Endothelial cell of umbilical vein (primary cell): ENCODE results near the gene RAP1GDS1. TPM values are rescaled to one million over a fixed set of nuclear protein-coding genes. Genes with fewer than 3 reads are reported as not detected.

Source experiments
- BruUV-seq: library from RNA; stranded (reverse); fragments of 400-500 nt; replicated peaks from 2 replicates; lab custom pipeline; 2021; lab: Mats Ljungman, UMichigan
- CTCF ChIA-PET: fragments of 300-600, 350-600 bp; sonication (Branson Sonifier 250); formaldehyde crosslinking; loops from one replicate; lab custom pipeline; 2021; ENCODE audit warnings: antibody characterized with exemption, inconsistent platforms; lab: Charles Lee
- POLR2A ChIA-PET: fragments of 300-600, 350-600 bp; sonication (Branson Sonifier 250); formaldehyde crosslinking; loops from one replicate; lab custom pipeline; 2021; ENCODE audit warnings: antibody characterized with exemption, inconsistent platforms; lab: Charles Lee
- DNase-seq: peaks from one replicate; pipeline ENCODE4 v3.0.0-alpha.2; 2011; ENCODE audit warnings: low read depth, low spot score
- FAIRE-seq: peaks from 2 replicates; lab custom pipeline; 2011; peaks lifted over from hg19 to GRCh38; lab: Jason Lieb, UNC
- H2AFZ ChIP-seq: 2 replicates; pipeline ENCODE4 v1.6.0; 2012; ENCODE audit warnings: low read depth, low read length, control low read depth, inconsistent platforms
- H3K27ac ChIP-seq: 2 replicates; pipeline ENCODE4 v1.5.1; 2011; ENCODE audit warnings: low read depth, mild to moderate bottlenecking, control low read depth, low read length, moderate library complexity; ENCODE audit not compliant: insufficient read depth
- H3K27me3 ChIP-seq, 2 experiments: 2 replicates each; pipeline versions ENCODE4 v1.6.0 to v1.6.1; 2011; ENCODE audit warnings: low read length in 2 of 2, mixed read lengths in 1 of 2; ENCODE audit not compliant: control insufficient read depth in 2 of 2, insufficient read depth in 2 of 2
- H3K36me3 ChIP-seq, 2 experiments: 2 replicates in 1 of 2; 3 replicates in 1 of 2; pipeline ENCODE4 v1.5.1; 2011; ENCODE audit warnings: low read length in 2 of 2, mild to moderate bottlenecking in 1 of 2, moderate library complexity in 1 of 2; ENCODE audit not compliant: control insufficient read depth in 2 of 2, insufficient read depth in 2 of 2; ENCODE audit errors: extremely low read depth in 1 of 2
- H3K4me1 ChIP-seq: 3 replicates; pipeline ENCODE4 v1.5.1; 2011; ENCODE audit warnings: mild to moderate bottlenecking, low read length; ENCODE audit not compliant: control insufficient read depth, insufficient read depth; ENCODE audit errors: extremely low read depth
- H3K4me2 ChIP-seq: 2 replicates; pipeline ENCODE4 v1.6.1; 2011; ENCODE audit warnings: low read length, control low read depth, mixed read lengths; ENCODE audit not compliant: insufficient read depth
- H3K4me3 ChIP-seq, 3 experiments: fragments of 200-600 bp in 1 of 3; sonication (generic), shearing (Covaris generic) in 1 of 3; replicated peaks in 1 of 3; 2 replicates each; pipeline ENCODE4 v1.5.1; 2011 to 2016; ENCODE audit warnings: control low read depth in 3 of 3, low read length in 3 of 3, mild to moderate bottlenecking in 2 of 3, inconsistent platforms in 1 of 3, low read depth in 1 of 3, moderate library complexity in 1 of 3; ENCODE audit not compliant: insufficient read depth in 1 of 3
- H3K79me2 ChIP-seq: 2 replicates; pipeline ENCODE4 v1.6.0; 2012; ENCODE audit warnings: low read length, inconsistent platforms; ENCODE audit not compliant: control insufficient read depth, insufficient read depth
- H3K9ac ChIP-seq: replicated peaks from 2 replicates; pipeline ENCODE3; 2011; ENCODE audit warnings: low read length, control low read depth; ENCODE audit not compliant: insufficient read depth; ENCODE audit errors: extremely low read depth
- H3K9me1 ChIP-seq: replicated peaks from 3 replicates; pipeline ENCODE4 v1.6.0; 2011; ENCODE audit warnings: mild to moderate bottlenecking, low read length; ENCODE audit not compliant: control insufficient read depth, insufficient read depth; ENCODE audit errors: extremely low read depth
- H3K9me3 ChIP-seq: replicated peaks from 2 replicates; pipeline ENCODE4 v1.5.1; 2012; ENCODE audit warnings: low read length, inconsistent platforms; ENCODE audit not compliant: control insufficient read depth, insufficient read depth
- H4K20me1 ChIP-seq: replicated peaks from 2 replicates; pipeline ENCODE3; 2011; ENCODE audit warnings: mild to moderate bottlenecking, low read length; ENCODE audit not compliant: control insufficient read depth, insufficient read depth; ENCODE audit errors: extremely low read depth
- CTCF ChIP-seq, 2 donors: IDR thresholded peaks; 1 replicate in 1 of 2; 2 replicates in 1 of 2; pipeline ENCODE4 v1.5.1; 2011; ENCODE audit warnings: low read length in 2 of 2, mild to moderate bottlenecking in 2 of 2, moderate library complexity in 2 of 2, control low read depth in 1 of 2, inconsistent platforms in 1 of 2, low read depth in 1 of 2; ENCODE audit not compliant: insufficient read depth in 1 of 2; ENCODE audit errors: extremely low read depth in 1 of 2
- EZH2 ChIP-seq: IDR thresholded peaks from 2 replicates; pipeline ENCODE4 v1.6.1; 2012; ENCODE audit warnings: borderline replicate concordance, low read depth, mild to moderate bottlenecking, moderate library complexity, low read length, inconsistent platforms; ENCODE audit not compliant: severe bottlenecking
- FOS ChIP-seq: IDR thresholded peaks from 2 replicates; pipeline ENCODE4 v1.6.1; 2011; ENCODE audit warnings: mild to moderate bottlenecking, low read length, moderate library complexity, borderline replicate concordance; ENCODE audit not compliant: insufficient read depth
- GATA2 ChIP-seq: IDR thresholded peaks from 2 replicates; pipeline ENCODE4 v1.7.0; 2011; ENCODE audit warnings: low read depth, mild to moderate bottlenecking, moderate library complexity, mixed read lengths, low read length; ENCODE audit not compliant: insufficient read length, insufficient read depth
- JUN ChIP-seq: IDR thresholded peaks from 2 replicates; pipeline ENCODE4 v1.6.1; 2011; ENCODE audit warnings: borderline replicate concordance, low read depth; ENCODE audit not compliant: insufficient read length, insufficient read depth
- MAX ChIP-seq: IDR thresholded peaks from 2 replicates; pipeline ENCODE4 v1.6.1; 2011; ENCODE audit not compliant: insufficient read depth, insufficient read length
- MYC ChIP-seq: IDR thresholded peaks from one replicate; pipeline ENCODE4 v1.6.1; 2011; ENCODE audit warnings: mild to moderate bottlenecking, low read depth, low read length
- POLR2A ChIP-seq: IDR thresholded peaks from 2 replicates; pipeline ENCODE4 v1.6.1; 2012; ENCODE audit warnings: low read depth, mild to moderate bottlenecking, control low read depth, low read length
- POLR2AphosphoS5 ChIP-seq: IDR thresholded peaks from 2 replicates; pipeline ENCODE4 v1.6.1; 2012; ENCODE audit warnings: low read depth, mild to moderate bottlenecking, control low read depth, low read length, moderate library complexity; ENCODE audit not compliant: insufficient read depth
- dilution Hi-C: fragments of 300-500 bp; cut with MboI; formaldehyde crosslinking; loops from one replicate; pipeline ENCODE4 v1.15.0; 2019; ENCODE audit warnings: low sequenced_read_pairs; ENCODE audit not compliant: extremely low pct_ligation_motif_present
- intact Hi-C: fragments of 100-400 bp; cut with micrococcal nuclease; formaldehyde crosslinking; loops from one replicate; pipeline ENCODE4 v1.10.0; 2022
- polyA plus RNA-seq, 4 experiments: library from polyadenylated mRNA; depleted of rRNA in 3 of 4; stranded (reverse) in 3 of 4; unstranded in 1 of 4; fragments of >200 nt; gene quantifications; 2 replicates each; pipeline versions ENCODE4 v1.2.1 to v1.2.3, GENCODE V29; 2011 to 2012; ENCODE audit warnings: missing spikeins in 1 of 4
- total RNA-seq: library from RNA; stranded (reverse); gene quantifications from 2 replicates; pipeline ENCODE4 v1.2.3, GENCODE V29; 2021

RAP1GDS1 gene
- total and polyA plus RNA-seq, 2 donors (not counting 3 experiments of a cell fraction or from before 2014, with no cell fraction given): 17.6 to 52.8 TPM

GRCh38 chr4:98385831-98386230 is 124.6 kb downstream of the RAP1GDS1 start:
- POLR2A ChIA-PET: no interaction called here
- H4K20me1 ChIP-seq: no peaks in the 10 kb centered on the region

More at GRCh38 chr4:98385831-98386230, 124.6 kb downstream of the RAP1GDS1 start:
- Histone ChIP-seq H3K79me2 (no peaks in the 10 kb centered on the region), H3K9ac (no peak overlapping the region), H3K27me3 (no peaks in the 10 kb centered on the region), H2AFZ (no peak overlapping the region), H3K4me3 (no peak overlapping the region), H3K4me1 (no peaks in the 10 kb centered on the region), H3K9me1 (no peaks in the 10 kb centered on the region), H3K4me2 (no peak overlapping the region), H3K27ac (no peak overlapping the region), H3K36me3 (no peaks in the 10 kb centered on the region), H3K9me3 (no peaks in the 10 kb centered on the region)
- DNase-seq: no peak
- BruUV-seq: no TSS peak
- intact Hi-C loops: no loop called here
- CTCF ChIA-PET: no interaction called here
- TF ChIP-seq MAX (no peak), FOS (no peak), POLR2A (no peak), CTCF (IDR thresholded peaks at IDR 0.05; ENCODE audit: extremely low read depth in 1 of 2, insufficient read depth in 1 of 2, low read depth in 1 of 2, low read length in 2 of 2) (no peak), MYC (no peak), JUN (no peak), POLR2AphosphoS5 (no peak), EZH2 (no peak), GATA2 (no peak)
- dilution Hi-C loops: no loop called here
- FAIRE-seq: no peak
